GM23248 (cell line): ENCODE results near the gene DLG1. TPM values are rescaled to one million over a fixed set of nuclear protein-coding genes. Genes with fewer than 3 reads are reported as not detected.

Experiments used
- DNase-seq: peaks from one replicate; pipeline ENCODE4 v3.0.0-alpha.2; 2015
- H2AFZ ChIP-seq: fragments of 200-600 bp; sonication (generic); 2 replicates; pipeline ENCODE4 v1.6.1; 2016; ENCODE audit warnings: antibody characterized with exemption
- H3F3A ChIP-seq: fragments of 200-600 bp; sonication (generic); 2 replicates; pipeline ENCODE4 v1.6.1; 2016; ENCODE audit warnings: mild to moderate bottlenecking, antibody characterized with exemption, mixed run types; ENCODE audit not compliant: insufficient read depth
- H3K27ac ChIP-seq: fragments of 200-600 bp; sonication (generic); 2 replicates; pipeline ENCODE4 v1.5.1; 2016; ENCODE audit warnings: mild to moderate bottlenecking
- H3K27me3 ChIP-seq: fragments of 200-600 bp; sonication (generic); replicated peaks from 2 replicates; pipeline ENCODE4 v1.6.1; 2016; ENCODE audit warnings: mild to moderate bottlenecking; ENCODE audit not compliant: insufficient read depth
- H3K36me3 ChIP-seq: fragments of 200-600 bp; sonication (generic); 2 replicates; pipeline ENCODE4 v1.6.1; 2016; ENCODE audit warnings: low read depth, mild to moderate bottlenecking
- H3K4me1 ChIP-seq: fragments of 200-600 bp; sonication (generic); 2 replicates; pipeline ENCODE4 v1.6.1; 2016; ENCODE audit warnings: mild to moderate bottlenecking; ENCODE audit not compliant: insufficient read depth
- H3K4me2 ChIP-seq: fragments of 200-600 bp; sonication (generic); one replicate; pipeline ENCODE4 v1.6.1; 2016; ENCODE audit warnings: mild to moderate bottlenecking; ENCODE audit not compliant: unreplicated experiment
- H3K4me3 ChIP-seq: fragments of 200-600 bp; sonication (generic); 2 replicates; pipeline ENCODE4 v1.5.1; 2016; ENCODE audit warnings: mild to moderate bottlenecking
- H3K79me2 ChIP-seq: fragments of 200-600 bp; sonication (generic); 2 replicates; pipeline ENCODE4 v1.6.1; 2016; ENCODE audit warnings: mild to moderate bottlenecking; ENCODE audit not compliant: insufficient read depth
- H3K9ac ChIP-seq: fragments of 200-600 bp; sonication (generic); 2 replicates; pipeline ENCODE4 v1.6.1; 2016; ENCODE audit warnings: mild to moderate bottlenecking
- H3K9me2 ChIP-seq: fragments of 200-600 bp; sonication (generic); 2 replicates; pipeline ENCODE4 v1.6.1; 2016; ENCODE audit warnings: mixed run types, mild to moderate bottlenecking, moderate library complexity; ENCODE audit not compliant: insufficient read depth
- H3K9me3 ChIP-seq: fragments of 200-600 bp; sonication (generic); one replicate; pipeline ENCODE4 v1.6.1; 2017; ENCODE audit warnings: low read depth
- H4K20me1 ChIP-seq: fragments of 200-600 bp; sonication (generic); 2 replicates; pipeline ENCODE4 v1.6.0; 2016; ENCODE audit not compliant: insufficient read depth
- EZH2 ChIP-seq: fragments of 200-600 bp; sonication (generic); IDR thresholded peaks from 2 replicates; pipeline ENCODE4 v1.6.1; 2018; ENCODE audit warnings: antibody characterized with exemption, mild to moderate bottlenecking; ENCODE audit not compliant: insufficient read depth, poor library complexity, severe bottlenecking
- EZH2phosphoT487 ChIP-seq: fragments of 200-600 bp; sonication (generic); IDR thresholded peaks from 2 replicates; pipeline ENCODE4 v1.6.1; 2018; ENCODE audit warnings: antibody characterized with exemption, moderate library complexity, mild to moderate bottlenecking, low read depth; ENCODE audit not compliant: insufficient read depth
- WGBS, 2 experiments: methylation state at CpG; one replicate each; pipeline ENCODE4 v1.1.6; 2015 to 2017; ENCODE audit warnings: low lambda C conversion rate in 2 of 2, low coverage in 1 of 2; ENCODE audit errors: missing lambda C conversion rate in 2 of 2; 5-methylcytosine and 5-hydroxymethylcytosine counted together
- in situ Hi-C: fragments of 300-500 bp; cut with MboI; formaldehyde crosslinking; loops from 2 replicates; pipeline ENCODE4 v1.15.0; 2020
- polyA plus RNA-seq: library from polyadenylated mRNA; unstranded; fragments of >200 nt; fragmentation: Nextera tagmentation; extraction: Ambion mirVana; gene quantifications from 2 replicates; pipeline ENCODE4 v1.2.1, GENCODE V29; 2016
- total RNA-seq: library from RNA; depleted of rRNA; stranded (reverse); fragments of >200 nt; shearing (Covaris generic); gene quantifications from 2 replicates; pipeline ENCODE4 v1.2.3, GENCODE V29; 2014

Gene DLG1
- total and polyA plus RNA-seq, 2 experiments from 2014 or later: 23.2 to 45.9 TPM

- Histone ChIP-seq H3K4me2 (no peak overlapping the region), H3K27ac (no peak overlapping the region), H2AFZ (no peak overlapping the region), H3K4me1 (peaks cover 17% of the 10 kb centered on the region), H3K4me3 (no peak overlapping the region), H3K36me3 (peaks cover 41% of the 10 kb centered on the region), H4K20me1 (0 out of 2 replicates have a peak, but pooled peaks cover 7% of the 10 kb centered on the region), H3K27me3 (no peaks in the 10 kb centered on the region), H3K9me2 (no peaks in the 10 kb centered on the region), H3K9ac (no peak overlapping the region), H3K79me2 (peaks cover 85% of the 10 kb centered on the region), H3F3A (peaks cover 16% of the 10 kb centered on the region), H3K9me3 (no peaks in the 10 kb centered on the region)
- WGBS, 2 experiments: 90 to 100% methylated on average over 2 of the region's 2 CpGs
- TF ChIP-seq EZH2: no peak
- no peak for TF ChIP-seq EZH2phosphoT487
- DNase-seq: no peak
- in situ Hi-C loops: no loop called here
These were observed 11.7 kb downstream of the DLG1 start for GRCh38 chr3:197286678-197287077.

GRCh38 chr3:197285557-197285956 lies 12.9 kb downstream of the DLG1 start:
- no peak for DNase-seq

GRCh38 chr3:197283045-197283444 lies 15.4 kb downstream of the DLG1 start:
- H3K79me2 ChIP-seq: peaks cover 93% of the 10 kb centered on the region
- H4K20me1 ChIP-seq: 0 out of 2 replicates have a peak, but pooled peaks cover 7% of the 10 kb centered on the region
- no peak overlapping the region for H2AFZ ChIP-seq
- WGBS, 2 experiments: 94 to 100% methylated on average over 2 of the region's 2 CpGs
- no peaks in the 10 kb centered on the region for H3K9me3 ChIP-seq
- DNase-seq: no peak
- no peaks in the 10 kb centered on the region for H3F3A ChIP-seq
- H3K27me3 ChIP-seq: no peaks in the 10 kb centered on the region
- no peak overlapping the region for H3K27ac ChIP-seq
- no peak overlapping the region for H3K9ac ChIP-seq
- no peaks in the 10 kb centered on the region for H3K4me1 ChIP-seq
- in situ Hi-C loops: no loop called here
- H3K4me3 ChIP-seq: no peak overlapping the region
- no peak for TF ChIP-seq EZH2
- no peak overlapping the region for H3K4me2 ChIP-seq
- H3K9me2 ChIP-seq: no peaks in the 10 kb centered on the region
- H3K36me3 ChIP-seq: peaks cover 52% of the 10 kb centered on the region

More at GRCh38 chr3:197285557-197285956, 12.9 kb downstream of the DLG1 start:
- Histone ChIP-seq H3F3A (peaks cover 16% of the 10 kb centered on the region), H2AFZ (no peak overlapping the region), H3K79me2 (peaks cover 85% of the 10 kb centered on the region), H3K4me3 (no peak overlapping the region), H3K36me3 (peaks cover 47% of the 10 kb centered on the region), H3K9me3 (no peaks in the 10 kb centered on the region), H3K4me1 (peaks cover 17% of the 10 kb centered on the region), H3K9me2 (no peaks in the 10 kb centered on the region), H4K20me1 (0 out of 2 replicates have a peak, but pooled peaks cover 7% of the 10 kb centered on the region), H3K27ac (no peak overlapping the region), H3K4me2 (no peak overlapping the region), H3K9ac (no peak overlapping the region), H3K27me3 (no peaks in the 10 kb centered on the region)
- 96 to 97% methylated on average over 2 of the region's 2 CpGs for WGBS, 2 experiments
- in situ Hi-C loops: no loop called here
- TF ChIP-seq EZH2: no peak

GRCh38 chr3:197281849-197282248 lies 16.6 kb downstream of the DLG1 start:
- H3K27ac ChIP-seq: no peak overlapping the region
- in situ Hi-C loops: no loop called here
- H3K79me2 ChIP-seq: peaks cover 93% of the 10 kb centered on the region
- 0 out of 2 replicates have a peak, but pooled peaks cover 7% of the 10 kb centered on the region for H4K20me1 ChIP-seq
- no peaks in the 10 kb centered on the region for H3K9me3 ChIP-seq
- H3K36me3 ChIP-seq: peaks cover 40% of the 10 kb centered on the region
- H3K4me2 ChIP-seq: no peak overlapping the region
- no peaks in the 10 kb centered on the region for H3K4me1 ChIP-seq
- no peaks in the 10 kb centered on the region for H3K27me3 ChIP-seq
- no peak overlapping the region for H3K9ac ChIP-seq
- H3K4me3 ChIP-seq: no peak overlapping the region
- H2AFZ ChIP-seq: no peak overlapping the region
- no peaks in the 10 kb centered on the region for H3F3A ChIP-seq
- H3K9me2 ChIP-seq: no peaks in the 10 kb centered on the region
- DNase-seq: no peak
- TF ChIP-seq EZH2: no peak
- TF ChIP-seq EZH2phosphoT487: no peak
- WGBS, 2 experiments: 59 to 76% methylated on average over 1 of the region's 1 CpG

- Histone ChIP-seq H3F3A (no peaks in the 10 kb centered on the region), H3K4me1 (no peaks in the 10 kb centered on the region), H3K9me2 (no peaks in the 10 kb centered on the region), H3K4me3 (no peak overlapping the region), H2AFZ (no peak overlapping the region), H3K79me2 (peaks cover 93% of the 10 kb centered on the region), H4K20me1 (0 out of 2 replicates have a peak, but pooled peaks cover 7% of the 10 kb centered on the region), H3K36me3 (peaks cover 34% of the 10 kb centered on the region), H3K9me3 (no peaks in the 10 kb centered on the region), H3K9ac (no peak overlapping the region), H3K27me3 (no peaks in the 10 kb centered on the region), H3K27ac (no peak overlapping the region), H3K4me2 (no peak overlapping the region)
- TF ChIP-seq EZH2phosphoT487: no peak
- TF ChIP-seq EZH2: no peak
- DNase-seq: no peak
- in situ Hi-C loops: no loop called here
These were observed 18.3 kb downstream of the DLG1 start for GRCh38 chr3:197280156-197280555.
